AG09319 (cell line): Measurements from ENCODE around the gene DPY19L3.
"Not testable (repeated sequence)": the region's sequence is repeated elsewhere in the genome, so short reads cannot be mapped to it uniquely, and the experiment has no call there.

ENCODE experiments used
- DNase-seq: peaks from one replicate; pipeline ENCODE4 v3.0.0-alpha.2; 2010; ENCODE audit warnings: low read depth; ENCODE audit errors: extremely low read depth
- TF ChIP-seq, protein P1 (sequence below): IDR thresholded peaks from 2 replicates; pipeline ENCODE4 v1.5.1; 2011; ENCODE audit warnings: low read depth, mild to moderate bottlenecking, inconsistent platforms, low read length, moderate library complexity

DPY19L3 gene

DNA sequence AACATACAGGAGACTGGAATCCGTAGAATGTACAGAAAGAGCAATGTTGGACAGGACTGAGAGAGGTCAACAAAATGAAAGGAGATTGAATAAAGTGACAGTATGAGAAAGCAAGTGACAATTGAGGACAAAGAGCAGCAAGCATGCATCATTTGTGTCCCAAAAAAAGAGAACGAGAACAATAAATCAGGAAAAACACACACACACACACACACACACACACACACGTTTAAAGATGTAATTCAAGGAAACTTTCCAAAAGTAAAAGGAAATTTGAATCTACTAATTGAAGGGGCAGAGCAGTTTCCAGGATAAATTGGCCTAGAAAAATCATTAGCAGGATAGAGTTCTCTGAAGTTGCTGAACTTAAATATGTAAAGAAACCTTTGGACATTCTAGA is 16.9 kb downstream of the DPY19L3 start:
- no peak for DNase-seq
- TF ChIP-seq, protein P1, sequence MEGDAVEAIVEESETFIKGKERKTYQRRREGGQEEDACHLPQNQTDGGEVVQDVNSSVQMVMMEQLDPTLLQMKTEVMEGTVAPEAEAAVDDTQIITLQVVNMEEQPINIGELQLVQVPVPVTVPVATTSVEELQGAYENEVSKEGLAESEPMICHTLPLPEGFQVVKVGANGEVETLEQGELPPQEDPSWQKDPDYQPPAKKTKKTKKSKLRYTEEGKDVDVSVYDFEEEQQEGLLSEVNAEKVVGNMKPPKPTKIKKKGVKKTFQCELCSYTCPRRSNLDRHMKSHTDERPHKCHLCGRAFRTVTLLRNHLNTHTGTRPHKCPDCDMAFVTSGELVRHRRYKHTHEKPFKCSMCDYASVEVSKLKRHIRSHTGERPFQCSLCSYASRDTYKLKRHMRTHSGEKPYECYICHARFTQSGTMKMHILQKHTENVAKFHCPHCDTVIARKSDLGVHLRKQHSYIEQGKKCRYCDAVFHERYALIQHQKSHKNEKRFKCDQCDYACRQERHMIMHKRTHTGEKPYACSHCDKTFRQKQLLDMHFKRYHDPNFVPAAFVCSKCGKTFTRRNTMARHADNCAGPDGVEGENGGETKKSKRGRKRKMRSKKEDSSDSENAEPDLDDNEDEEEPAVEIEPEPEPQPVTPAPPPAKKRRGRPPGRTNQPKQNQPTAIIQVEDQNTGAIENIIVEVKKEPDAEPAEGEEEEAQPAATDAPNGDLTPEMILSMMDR: no peak

DNA sequence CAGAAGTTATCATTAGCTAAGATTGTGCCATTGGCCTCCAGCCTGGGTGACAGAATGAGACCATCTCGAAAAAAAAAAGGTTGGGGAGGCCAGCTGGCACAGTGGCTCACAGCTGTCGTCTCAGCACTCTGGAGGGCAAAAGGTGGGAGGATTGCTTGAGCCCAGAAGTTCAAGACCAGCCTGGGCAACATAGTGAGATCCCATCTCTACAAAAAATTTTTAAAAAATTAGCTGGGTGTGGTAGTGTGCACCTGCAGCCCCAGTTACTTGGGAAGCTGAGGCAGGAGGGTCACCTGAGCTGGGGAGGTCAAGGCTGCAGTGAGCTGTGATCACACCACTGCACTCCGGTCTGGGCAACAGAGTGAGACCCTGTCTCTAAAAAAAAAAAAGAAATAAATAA is 18.4 kb downstream of the DPY19L3 start:
- DNase-seq: not testable (repeated sequence)

DNA sequence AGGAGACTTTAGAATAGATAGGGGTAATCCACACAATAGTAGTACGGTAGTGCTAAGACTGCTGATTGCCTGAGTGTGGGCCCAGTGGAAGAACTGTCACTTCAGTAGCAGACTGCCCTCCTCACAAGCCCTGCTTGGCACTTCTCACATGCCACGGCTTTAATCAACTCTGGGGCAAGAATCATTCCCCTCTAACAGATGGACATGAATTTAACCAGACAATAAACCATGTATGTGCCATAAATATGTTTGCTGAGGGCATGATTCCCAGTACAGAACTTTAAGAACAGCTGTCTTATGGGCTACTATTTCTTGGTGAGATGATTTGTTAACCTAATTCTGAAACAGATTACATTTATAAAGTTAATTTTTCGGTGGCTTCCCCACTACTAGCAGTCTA is 22.0 kb downstream of the DPY19L3 start:
- DNase-seq: no peak
- TF ChIP-seq, protein P1: no peak

DNA sequence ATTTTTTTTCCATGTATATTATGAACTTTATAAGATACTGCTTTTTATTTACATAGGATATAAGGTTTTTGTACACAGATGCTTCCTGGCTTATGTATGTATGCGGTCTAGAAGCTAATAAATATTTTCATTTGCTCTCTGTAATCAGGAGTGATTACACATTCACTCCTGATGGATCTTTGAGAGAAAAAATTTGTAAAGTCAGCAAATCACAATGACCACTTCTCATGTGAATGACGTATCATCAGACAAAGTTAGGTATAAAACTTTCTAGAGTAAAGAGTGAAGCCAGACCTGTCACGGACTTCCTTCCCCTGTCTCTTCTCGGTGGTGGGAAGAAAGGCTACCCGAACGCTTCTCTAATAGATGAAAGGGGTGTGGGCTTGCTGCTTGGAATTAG is 31.1 kb downstream of the DPY19L3 start:
- TF ChIP-seq, protein P1: no peak
- DNase-seq: no peak

DNA sequence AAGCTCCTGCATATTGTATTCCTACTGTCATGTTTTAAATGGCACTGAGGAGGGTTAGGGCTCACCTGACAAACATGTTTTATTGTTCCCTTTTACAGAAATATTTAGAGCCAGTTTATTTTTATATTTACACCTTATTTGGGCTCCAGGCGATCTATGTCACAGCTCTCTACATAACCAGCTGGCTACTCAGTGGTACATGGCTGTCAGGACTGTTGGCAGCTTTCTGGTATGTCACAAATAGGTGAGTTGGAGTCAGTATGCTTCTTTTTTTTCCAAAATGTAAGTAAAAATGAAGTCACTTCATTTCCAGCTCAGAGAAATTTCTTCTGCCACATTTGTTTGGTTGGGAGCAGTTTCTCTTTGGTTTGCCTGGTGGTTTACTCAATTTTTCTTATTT is 31.5 kb downstream of the DPY19L3 start:
- DNase-seq: no peak
- TF ChIP-seq, protein P1: no peak

DNA sequence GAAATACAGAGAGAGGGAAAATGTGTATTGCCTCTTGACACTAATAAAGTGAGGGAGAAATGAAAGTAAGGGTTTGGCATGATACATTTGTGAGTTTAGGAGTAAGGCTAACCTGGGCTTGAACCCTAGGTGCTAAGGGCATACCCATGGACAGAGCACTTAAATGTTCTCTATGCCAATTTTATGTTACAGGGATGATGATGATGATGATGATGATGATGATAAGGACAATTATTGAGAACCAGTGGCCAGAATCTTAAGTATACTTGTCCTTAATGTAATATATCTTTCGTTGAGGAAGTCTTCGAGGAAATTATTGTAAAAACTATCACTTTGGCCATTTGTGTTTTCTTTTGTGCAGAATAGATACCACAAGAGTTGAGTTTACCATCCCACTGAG is 33.2 kb downstream of the DPY19L3 start:
- TF ChIP-seq, protein P1: no peak
- DNase-seq: no peak

DNA sequence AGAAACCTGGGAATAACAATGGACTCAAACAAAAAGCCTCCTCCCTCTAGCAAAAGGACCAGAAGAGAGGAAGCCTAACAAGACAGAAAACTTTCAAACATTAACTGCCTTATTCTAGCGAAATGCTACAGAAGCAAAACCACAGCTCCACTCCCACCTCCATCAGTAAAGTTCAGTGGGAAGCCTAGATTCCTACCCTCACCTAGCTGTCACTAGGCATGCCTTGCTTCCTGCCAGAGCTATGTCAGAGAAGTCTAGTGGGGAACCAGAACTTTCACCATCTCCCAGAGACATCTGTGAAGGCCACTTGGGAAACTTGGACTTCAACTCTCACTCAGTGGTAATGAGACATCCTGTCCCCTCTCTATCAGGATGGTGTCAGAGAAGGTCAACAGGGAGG is 37.1 kb downstream of the DPY19L3 start:
- TF ChIP-seq, protein P1: no peak
- no peak for DNase-seq

DNA sequence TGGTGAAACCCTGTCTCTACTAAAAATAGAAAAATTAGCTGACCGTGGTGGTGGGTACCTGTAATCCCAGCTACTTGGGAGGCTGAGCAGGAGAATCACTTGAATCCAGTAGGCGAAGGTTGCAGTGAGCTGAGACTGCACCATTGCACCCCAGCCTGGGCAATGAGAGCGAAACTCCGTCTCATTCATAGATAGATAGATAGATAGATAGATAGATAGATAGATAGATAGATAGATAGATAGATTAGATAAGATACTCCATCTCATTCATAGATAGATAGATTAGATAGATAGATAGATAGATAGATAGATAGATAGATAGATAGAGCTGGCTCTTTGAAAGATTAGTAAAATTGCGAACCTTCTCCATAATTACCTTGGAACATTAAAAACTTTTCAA is 42.0 kb downstream of the DPY19L3 start:
- DNase-seq: not testable (repeated sequence)

DNA sequence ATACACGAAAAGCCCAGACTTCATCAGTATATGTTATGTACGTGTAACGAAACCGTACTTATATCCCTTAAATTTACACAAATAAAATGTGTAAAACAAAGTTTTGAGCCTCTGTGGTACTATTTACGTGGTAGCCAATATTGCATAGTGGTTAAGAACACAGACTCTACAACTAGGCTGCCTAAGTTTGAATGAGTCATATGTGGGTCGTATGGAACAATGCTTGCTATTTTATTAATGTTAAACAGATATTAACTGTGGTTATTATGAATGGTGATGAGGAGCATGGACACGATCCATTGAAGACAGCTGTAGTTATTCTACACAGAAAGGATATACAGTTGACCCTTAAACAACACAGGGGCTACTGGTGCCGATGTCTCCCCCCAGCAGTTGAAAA is 42.5 kb downstream of the DPY19L3 start:
- TF ChIP-seq, protein P1: no peak

More for the DNA sequence above, 42.5 kb downstream of the DPY19L3 start:
- DNase-seq: no peak
